SK-MEL-5 (cell line): ENCODE measurements around the gene MRPL39. TPM values are rescaled to one million over a fixed set of nuclear protein-coding genes. Genes with fewer than 3 reads are reported as not detected.
A peak's percentile ranks its signal among the peaks of the same experiment; 100 is the strongest.
"Not testable (repeated sequence)": the region's sequence is repeated elsewhere in the genome, so short reads cannot be mapped to it uniquely, and the experiment has no call there.

ENCODE experiments used
- DNase-seq: peaks from one replicate; pipeline ENCODE4 v3.0.0-alpha.2; 2016; ENCODE audit warnings: low read depth, low spot score
- in situ Hi-C: cut with HindIII; loops from 2 replicates; pipeline ENCODE4 v1.10.0; 2016; ENCODE audit warnings: low sequenced_read_pairs, high pct_unique_total_duplicates, low pct_unique_long_range_greater_than_20kb
- polyA plus RNA-seq, 2 experiments: library from polyadenylated mRNA; depleted of rRNA; stranded (reverse); fragments of >200 nt; gene quantifications; 2 replicates each; pipeline ENCODE4 v1.2.3, GENCODE V29; 2015
- total RNA-seq: library from RNA; depleted of rRNA; stranded (reverse); fragments of >200 nt; shearing (Covaris generic); gene quantifications from 2 replicates; pipeline ENCODE4 v1.2.3, GENCODE V29; 2014; rRNA removed

MRPL39 gene
- 45.2 and 49.0 TPM in 2 replicates for total RNA-seq
- 16.5 and 20.7 TPM in 2 replicates for polyA plus RNA-seq (2015; cell fraction: cytosol; rRNA removed)
- polyA plus RNA-seq (2015; cell fraction: nucleus; rRNA removed): 6.6 and 7.5 TPM in 2 replicates

DNA sequence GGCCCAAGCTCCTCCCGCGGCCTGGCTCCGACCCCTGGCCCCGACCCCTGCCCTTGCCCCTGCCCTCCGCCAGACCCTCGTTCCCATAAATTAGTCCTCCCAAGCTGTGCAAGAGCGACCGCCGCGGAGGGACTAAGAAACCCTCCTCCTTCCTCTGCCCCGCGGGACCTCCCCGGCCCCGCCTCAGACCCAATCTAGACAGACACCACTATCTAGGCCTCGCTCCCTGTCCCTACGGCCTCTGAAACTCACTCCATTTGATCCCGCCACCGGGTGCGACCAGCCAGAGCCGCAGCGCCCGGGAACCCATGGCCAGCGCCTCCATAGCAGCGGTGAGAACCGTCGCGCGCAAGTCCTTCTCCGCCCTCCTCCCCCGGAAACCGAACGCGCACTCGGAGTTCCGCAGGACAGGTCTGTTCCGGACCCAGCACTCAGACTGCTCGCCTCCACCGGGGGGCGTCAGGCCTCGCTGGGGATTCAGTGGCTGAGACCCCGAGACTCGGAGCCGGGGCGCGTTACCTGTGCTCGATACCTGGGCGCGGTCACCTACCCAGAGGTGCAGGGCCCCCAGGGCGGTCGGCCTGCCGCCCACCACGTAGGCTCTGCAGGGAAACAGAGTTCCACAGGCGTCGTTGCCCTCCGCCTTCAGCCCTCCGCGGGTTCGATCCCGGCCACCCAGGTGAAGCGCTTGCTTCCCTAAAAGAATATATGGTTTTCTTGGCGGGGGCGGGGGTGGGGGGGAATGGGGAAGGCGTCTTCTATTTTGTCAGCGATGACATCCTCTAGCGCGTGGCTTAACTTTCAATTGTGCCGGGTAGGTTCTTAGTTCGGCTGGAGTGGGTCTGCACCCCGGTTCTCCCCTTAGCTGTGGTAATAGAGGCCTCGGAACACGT, at the start of gene MRPL39:
Gene MRPL39 (minus strand): TSS at position 331 of the 893 bp plus-strand sequence. CDS start 6 bp downstream, at position 325.
- peak; percentile 87 for DNase-seq
- in situ Hi-C loops: no loop called here

DNA sequence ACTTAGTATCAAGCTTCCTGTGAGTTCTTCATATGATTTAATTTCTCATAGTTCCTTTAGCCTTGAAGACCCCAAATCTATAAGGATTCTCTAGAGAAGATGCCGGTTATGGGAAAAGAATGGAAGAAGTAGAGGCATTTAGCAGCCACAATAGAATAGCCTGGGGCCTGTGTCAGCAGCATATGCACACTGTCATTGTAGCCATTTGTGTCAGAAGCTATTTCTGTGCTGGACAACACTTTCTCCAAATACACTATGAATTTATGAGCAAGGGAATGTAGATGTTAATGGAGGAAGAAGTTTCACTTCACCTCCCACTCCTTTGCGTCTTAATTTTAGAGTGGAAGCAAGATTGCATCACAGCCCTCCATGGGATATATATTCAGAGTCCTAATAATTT, 49.1 kb upstream of the MRPL39 start:
- no peak for DNase-seq
- in situ Hi-C loops: no loop called here

DNA sequence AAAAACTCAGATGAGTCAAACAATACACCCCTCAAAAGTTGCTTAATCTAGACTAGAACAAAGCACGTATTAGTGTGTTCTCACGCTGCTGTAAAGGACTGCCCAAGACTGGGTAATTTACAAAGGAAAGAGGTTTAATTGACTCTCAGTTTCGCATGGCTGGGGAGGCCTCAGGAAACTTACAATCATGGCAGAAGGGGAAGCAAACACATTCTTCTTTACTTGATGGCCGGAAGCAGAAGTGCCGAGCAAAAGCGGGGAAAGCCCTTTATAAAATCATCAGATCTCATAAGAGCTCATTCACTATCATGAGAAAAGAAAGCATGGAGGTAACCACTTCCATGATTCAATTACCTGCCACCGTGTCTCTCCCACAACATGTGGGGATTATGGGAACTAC, 41.9 kb upstream of the MRPL39 start:
- DNase-seq: no peak
- in situ Hi-C loops: no loop called here

DNA sequence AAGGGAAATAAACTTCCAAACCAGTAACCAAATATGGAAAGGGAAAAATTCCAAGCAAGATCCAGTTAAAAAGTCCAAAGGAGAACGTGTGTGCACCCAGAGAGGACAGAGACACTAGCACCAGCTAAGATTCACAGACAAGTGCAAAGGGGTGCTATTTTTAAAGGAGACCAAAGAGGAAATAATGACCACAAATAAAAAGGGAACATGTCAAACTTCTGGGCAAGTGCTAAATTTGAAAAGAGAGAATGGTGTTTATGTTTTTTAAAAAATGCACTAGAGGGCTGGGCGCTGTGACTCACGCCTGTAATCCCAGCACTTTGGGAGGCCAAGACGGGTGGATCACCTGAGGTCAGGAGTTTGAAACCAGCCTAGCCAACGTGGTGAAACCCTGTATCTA, 40.4 kb upstream of the MRPL39 start:
- no peak for DNase-seq
- in situ Hi-C loops: no loop called here

DNA sequence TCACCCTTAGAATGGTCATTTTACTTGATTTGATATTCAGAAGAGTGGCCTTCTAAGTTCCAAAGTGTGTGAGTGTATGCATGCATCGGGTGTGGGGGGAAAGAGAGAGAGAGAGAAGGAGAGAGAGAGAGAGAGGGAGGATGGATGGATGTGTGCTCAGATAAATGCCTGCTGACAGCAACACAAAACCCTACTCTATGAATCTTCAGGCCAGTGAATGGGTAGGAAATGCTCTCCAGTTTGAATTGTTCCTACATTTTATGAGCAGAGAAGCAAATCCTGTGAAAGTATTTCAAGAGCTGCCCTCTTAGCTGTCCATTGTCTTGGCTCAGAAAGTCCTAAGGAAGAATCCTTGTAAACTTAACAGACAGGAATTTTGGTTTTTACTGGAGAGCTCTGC, 39.2 kb upstream of the MRPL39 start:
- in situ Hi-C loops: no loop called here
- no peak for DNase-seq

DNA sequence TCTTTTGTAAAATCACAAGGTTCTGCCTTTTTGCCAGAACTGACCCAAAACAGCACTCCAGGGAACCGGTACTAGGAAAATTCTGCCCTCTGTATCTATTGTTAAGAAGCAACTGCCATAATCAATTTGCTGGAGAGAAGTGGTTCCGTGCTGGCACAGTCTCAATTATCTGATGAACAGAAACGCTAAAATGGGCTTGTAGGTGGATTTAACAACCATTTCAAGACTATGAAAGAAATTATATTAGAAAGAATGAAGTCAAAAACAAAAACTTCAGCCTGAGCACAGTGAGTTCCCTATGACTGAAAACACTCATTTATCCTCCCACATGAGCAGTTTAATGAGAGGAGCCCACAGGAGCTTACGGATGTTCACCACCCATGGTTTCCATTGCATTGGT, 36.2 kb upstream of the MRPL39 start:
- no peak for DNase-seq
- in situ Hi-C loops: no loop called here

DNA sequence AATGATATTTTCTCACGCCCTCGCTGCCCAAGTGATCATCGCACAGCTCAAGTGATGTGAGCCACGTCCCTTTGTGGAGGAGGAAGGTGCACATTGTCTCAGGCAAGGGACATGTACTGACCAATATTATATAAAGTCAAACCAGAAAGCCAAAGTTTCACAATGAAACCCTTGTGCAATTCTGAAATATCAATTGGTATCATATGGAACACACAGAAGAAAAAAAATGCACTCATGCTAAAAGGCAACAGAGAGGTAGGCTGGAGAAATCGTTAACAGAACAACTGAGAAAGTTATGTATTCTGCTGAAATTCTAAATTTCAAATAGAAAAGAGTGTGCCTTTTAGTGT, 33.6 kb upstream of the MRPL39 start:
- DNase-seq: no peak
- in situ Hi-C loops: no loop called here

DNA sequence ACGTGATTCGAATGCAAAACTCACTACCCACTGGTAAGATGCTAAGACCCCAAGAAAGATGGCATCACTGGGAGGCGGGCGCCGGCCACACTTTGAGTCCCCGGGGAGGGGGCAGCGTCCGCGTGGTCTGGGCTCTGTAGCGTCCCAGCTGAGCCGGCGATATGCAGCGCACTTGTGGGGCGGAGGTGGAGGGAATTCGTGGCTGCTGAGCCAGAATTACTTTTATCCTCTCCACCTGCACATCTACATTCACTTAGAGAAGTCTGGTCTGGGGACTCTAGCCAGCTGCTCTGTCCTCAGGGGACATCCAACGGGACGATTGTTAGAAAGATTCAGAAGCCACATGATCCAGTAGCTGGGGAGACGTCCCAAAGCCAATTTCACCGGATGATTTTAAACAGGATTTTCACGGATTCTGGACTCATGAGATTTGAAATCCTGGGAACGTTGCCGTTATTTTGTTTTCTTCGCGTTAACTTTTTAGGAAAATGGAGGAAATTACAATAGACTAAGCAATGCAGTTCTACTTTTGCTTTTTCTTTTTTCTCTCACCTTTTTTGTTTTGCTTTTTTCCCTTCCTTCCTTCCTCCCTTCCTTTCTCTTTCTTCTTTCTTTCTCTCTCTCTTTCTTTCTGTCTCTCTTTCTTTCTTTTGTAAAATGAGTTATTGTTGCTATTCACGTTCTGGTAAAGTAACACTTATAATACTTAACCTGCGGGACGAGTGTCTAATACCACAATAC, 33.1 kb upstream of the MRPL39 start:
- in situ Hi-C loops: no loop called here
- no peak for DNase-seq

DNA sequence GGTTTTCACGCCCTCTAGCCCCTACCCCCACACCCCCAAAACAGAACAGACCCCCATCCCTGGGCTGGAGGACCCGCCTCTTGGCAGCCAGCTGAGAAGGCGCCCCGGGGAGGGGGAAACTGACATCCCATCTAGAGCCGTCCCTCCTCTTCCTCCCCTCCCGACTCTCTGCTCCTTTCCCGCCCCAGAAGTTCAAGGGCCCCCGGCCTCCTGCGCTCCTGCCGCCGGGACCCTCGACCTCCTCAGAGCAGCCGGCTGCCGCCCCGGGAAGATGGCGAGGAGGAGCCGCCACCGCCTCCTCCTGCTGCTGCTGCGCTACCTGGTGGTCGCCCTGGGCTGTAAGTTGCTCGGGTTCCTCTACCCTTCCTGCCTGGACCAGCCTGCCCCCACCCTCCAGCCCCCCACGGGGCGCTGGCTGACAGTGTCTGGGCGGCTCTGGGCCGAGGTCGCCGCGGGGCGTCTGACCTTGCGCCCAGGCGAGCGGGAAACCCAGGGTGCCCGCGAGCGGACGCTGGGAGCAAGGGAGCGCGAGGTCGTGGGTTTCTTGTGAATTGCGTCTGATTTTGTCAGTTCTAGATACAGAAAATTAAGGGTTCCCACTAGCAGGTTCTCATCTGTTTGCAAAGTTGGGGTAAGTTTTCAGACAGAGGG, 32.4 kb upstream of the MRPL39 start:
- in situ Hi-C loops: no loop called here
- peak; percentile 3 for DNase-seq

DNA sequence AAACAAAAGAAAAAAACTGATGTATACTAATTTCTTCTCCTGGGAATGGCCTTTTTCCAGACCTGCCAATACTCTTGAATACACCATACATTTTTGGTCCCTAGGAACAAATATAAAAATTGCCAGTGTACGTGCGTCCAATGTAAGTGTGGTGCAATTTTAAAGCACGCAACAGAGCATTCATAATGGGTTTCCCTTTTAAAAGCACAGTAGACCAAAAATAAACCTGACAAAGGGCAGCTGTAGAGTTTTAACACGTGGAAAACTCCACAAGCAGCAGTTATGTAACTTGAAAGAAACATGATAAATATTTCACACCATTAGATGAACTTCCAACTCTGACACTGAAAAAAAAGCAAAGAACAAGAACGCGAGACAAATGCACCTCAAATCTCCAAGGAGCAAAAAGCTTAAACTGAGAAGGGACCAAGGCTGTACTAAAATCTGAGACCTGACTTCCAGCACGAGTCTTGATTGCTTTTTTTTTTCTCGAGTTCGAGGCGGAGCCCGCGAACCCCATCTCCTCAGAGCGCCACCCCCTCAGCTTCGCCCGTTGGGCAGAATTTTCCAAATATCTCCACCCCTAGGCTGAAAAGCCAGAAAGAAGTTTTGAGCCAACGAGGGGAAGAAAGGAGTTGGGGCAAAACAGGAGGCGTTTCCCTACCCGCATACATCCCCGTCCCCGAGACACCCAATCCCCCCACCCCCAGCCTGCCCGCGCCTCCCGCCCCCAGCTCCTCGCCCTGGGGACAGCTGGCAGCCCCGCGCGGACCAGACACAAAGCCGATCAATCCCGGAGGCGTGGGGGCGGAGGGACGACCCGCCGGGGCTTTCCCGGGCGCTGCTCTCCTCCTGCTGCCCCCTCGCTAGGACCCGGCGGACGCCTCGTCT, 31.6 kb upstream of the MRPL39 start, which contains the start of gene JAM2:
Gene JAM2 (plus strand): TSS at position 599 of the 891 bp plus-strand sequence. CDS start 564 bp downstream, outside the sequence.
- in situ Hi-C loops: no loop called here
- DNase-seq: no peak

DNA sequence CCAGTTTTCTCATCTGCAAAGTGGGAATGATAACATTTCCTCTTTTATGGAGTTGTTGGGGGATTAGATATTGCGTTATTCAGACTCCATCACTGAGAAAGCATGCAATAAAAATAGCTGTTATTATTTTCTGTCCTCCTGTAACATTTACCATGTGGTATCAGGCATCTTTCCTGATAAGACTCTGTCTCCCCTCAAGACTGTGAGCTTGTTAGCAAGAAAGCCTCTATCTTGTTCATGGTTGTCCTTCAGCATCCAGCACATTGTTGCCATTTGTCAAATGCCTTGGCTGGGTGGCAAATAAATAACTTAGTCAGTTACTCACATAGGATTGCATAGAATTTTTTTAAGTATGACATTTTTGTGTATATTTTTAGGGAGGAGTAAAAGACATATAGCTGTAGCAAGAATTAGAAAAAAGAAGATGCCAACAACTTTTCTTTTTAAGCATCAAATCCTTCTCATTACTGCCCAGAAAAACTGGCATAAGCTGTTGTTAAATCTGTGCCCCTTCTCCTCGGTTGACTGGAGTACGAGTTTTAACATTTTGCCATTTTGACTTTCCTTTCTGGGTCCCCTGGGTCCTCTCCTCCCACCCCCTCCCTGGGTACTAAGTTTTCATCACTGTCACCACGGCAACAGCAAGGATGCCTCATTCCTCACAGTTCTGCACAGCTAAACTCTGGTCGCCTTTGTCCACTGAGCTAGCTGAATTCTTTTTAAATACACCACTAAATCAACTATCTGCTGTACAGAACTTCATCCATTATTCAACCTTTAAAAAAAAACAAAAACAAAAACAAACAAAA, 30.8 kb upstream of the MRPL39 start:
- DNase-seq: no peak
- in situ Hi-C loops: no loop called here

DNA sequence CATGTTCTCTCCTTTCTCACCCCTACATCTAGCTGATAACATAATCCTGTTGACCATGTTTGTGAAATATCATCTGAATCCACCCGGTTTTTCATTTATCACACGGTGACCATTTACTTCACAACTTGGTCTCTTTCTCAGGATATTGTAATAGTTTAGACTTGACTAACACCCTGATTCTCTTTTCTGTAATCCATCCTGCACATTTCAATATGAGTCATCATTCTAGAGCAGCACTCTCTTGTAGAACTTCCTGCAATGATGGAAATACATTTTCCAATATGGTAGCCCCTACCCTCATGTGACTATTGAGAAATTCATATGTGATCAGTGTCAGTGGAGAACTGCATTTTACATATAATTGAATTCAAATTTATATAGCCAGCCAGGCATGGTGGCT, 29.4 kb upstream of the MRPL39 start:
- no peak for DNase-seq
- in situ Hi-C loops: no loop called here

DNA sequence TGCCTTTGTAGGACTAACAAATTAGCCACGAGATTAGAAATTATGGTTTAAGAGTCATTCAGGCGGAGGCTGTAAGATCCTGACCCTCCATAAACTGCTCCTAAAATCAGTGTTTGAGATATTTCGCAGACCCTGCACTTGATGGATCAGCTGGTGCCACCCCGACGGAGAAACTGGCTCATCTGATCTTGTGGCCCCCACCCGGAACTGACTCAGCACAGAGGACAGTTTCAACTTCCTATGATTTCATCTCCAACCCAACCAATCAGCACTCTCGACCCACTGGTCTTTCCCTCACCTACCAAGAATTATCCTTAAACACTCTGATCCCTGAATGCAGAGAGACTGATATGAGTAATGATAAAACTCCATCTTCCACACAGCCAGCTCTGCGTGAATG, 28.0 kb upstream of the MRPL39 start:
- in situ Hi-C loops: no loop called here
- no peak for DNase-seq

DNA sequence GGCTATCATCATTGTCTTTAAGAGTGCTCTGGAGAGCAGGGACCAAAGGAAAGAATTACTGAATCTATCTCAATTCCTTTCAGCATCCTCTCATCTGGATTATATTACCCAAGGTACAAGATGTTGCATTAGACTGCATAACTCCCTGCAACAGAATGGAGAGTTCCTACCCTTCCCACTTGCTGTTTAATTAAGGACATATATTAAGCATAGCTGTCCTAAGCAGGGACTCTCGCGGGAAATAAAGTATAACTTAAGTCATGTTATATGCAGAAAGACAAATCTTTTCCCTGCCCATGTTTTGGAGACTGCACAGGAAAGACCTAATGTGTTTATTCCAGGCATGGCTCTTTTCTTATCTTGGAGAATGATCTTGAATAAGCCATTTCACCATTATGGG, 25.0 kb upstream of the MRPL39 start:
- in situ Hi-C loops: no loop called here
- DNase-seq: no peak

DNA sequence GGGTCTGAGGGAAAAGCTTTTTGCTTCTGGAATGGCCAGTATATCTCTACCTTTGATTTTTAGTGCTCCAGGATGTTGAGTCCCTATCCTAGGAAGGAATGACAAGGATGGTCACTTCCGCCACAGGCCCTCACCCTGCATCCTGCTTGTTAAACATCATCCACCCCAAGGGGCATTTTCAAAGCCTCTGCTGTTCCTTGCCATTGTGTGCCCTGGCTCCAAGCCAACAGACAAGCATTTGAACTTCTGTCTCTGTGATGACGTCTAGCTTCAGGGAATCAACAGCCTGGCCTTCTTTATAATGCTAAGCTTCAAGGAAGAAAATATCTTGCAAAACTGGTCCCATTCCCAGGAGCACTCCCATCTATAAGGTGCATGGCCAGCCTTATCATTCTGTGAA, 19.5 kb upstream of the MRPL39 start:
- no peak for DNase-seq
- in situ Hi-C loops: loop anchor here (10.0 kb wide), 1 partner anchor 88 kb away; no protein-coding TSS in a partner anchor

DNA sequence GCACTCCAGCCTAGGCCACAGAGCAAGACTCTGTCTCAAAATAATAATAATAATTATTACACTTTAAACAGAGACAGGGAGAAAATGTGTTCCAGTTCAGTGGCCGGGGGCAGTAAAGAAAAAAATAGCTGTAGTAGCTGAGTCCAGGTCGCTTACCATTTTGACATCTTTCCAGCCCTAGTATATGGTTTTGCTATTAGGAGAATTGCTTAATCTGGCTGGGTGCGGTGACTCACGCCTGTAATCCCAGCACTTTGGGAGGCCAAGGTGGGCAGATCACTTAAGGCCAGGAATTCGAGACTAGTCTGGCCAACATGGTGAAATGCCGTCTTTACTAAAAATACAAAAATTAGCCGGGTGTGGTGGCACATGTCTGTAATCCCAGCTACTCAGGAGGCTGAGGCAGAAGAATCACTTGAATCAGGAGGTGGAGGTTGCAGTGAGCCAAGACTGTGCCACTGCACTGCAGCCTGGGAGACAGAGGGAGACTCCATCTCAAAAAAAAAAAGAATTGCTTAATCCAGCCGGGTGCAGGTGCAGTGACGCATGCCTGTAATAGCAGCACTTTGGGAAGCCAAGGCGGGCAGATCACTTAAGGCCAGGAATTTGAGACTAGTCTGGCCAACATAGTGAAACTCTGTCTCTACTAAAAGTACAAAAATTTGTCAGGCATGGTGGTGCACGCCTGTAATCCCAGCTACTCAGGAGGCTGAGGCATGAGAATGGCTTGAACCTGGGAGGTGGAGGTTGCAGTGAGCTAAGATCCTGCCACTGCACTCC, 18.7 kb upstream of the MRPL39 start:
- in situ Hi-C loops: loop anchor here (10.0 kb wide), 1 partner anchor 89 kb away; no protein-coding TSS in a partner anchor
- DNase-seq: not testable (repeated sequence)
